Measurements from ENCODE around the gene ADH1C.

Gene ADH1C

GRCh38 chr4:99352602-99353537, at the start of gene ADH1C:
Gene ADH1C, minus strand, starts transcription at chr4:99352746. Its CDS starts 71 bp downstream, at chr4:99352675.
- H3K4me3 ChIP-seq (ENCODE audit: low read depth, low read length) = no peak within 1 kb of the TSS
- TF ChIP-seq CTCF (IDR thresholded peaks at IDR 0.05; ENCODE audit: low read depth, low read length) = no peak

GRCh38 chr4:99400831-99401230, 48.3 kb upstream of the ADH1C start:
- TF ChIP-seq CTCF (IDR thresholded peaks at IDR 0.05; ENCODE audit: low read depth, low read length) = no peak
- H3K4me3 ChIP-seq (ENCODE audit: low read depth, low read length) = no peak overlapping the region

GRCh38 chr4:99399017-99399416, 46.5 kb upstream of the ADH1C start:
- TF ChIP-seq CTCF (IDR thresholded peaks at IDR 0.05; ENCODE audit: low read depth, low read length) = no peak
- no peak overlapping the region for H3K4me3 ChIP-seq (ENCODE audit: low read depth, low read length)

GRCh38 chr4:99395595-99396364, 43.2 kb upstream of the ADH1C start:
- no peak overlapping the region for H3K4me3 ChIP-seq (ENCODE audit: low read depth, low read length)
- TF ChIP-seq CTCF (IDR thresholded peaks at IDR 0.05; ENCODE audit: low read depth, low read length) = no peak

- TF ChIP-seq CTCF (IDR thresholded peaks at IDR 0.05; ENCODE audit: low read depth, low read length) = no peak
- no peak overlapping the region for H3K4me3 ChIP-seq (ENCODE audit: low read depth, low read length)
Measured at GRCh38 chr4:99394896-99395295, 42.4 kb upstream of the ADH1C start.

- TF ChIP-seq CTCF (IDR thresholded peaks at IDR 0.05; ENCODE audit: low read depth, low read length) = no peak
Measured at GRCh38 chr4:99390055-99390454, 37.5 kb upstream of the ADH1C start.

GRCh38 chr4:99389606-99390005, 37.1 kb upstream of the ADH1C start:
- H3K4me3 ChIP-seq (ENCODE audit: low read depth, low read length) = no peak overlapping the region
- TF ChIP-seq CTCF (IDR thresholded peaks at IDR 0.05; ENCODE audit: low read depth, low read length) = no peak

More at GRCh38 chr4:99390055-99390454, 37.5 kb upstream of the ADH1C start:
- no peak overlapping the region for H3K4me3 ChIP-seq (ENCODE audit: low read depth, low read length)
